Endothelial cell of umbilical vein (primary cell): Measurements from ENCODE around the gene NGEF.
"Not testable (repeated sequence)": the region's sequence is repeated elsewhere in the genome, so short reads cannot be mapped to it uniquely, and the experiment has no call there.

Experiments
- EZH2 ChIP-seq: IDR thresholded peaks from 2 replicates; pipeline ENCODE4 v1.6.1; 2012; ENCODE audit warnings: borderline replicate concordance, low read depth, mild to moderate bottlenecking, moderate library complexity, low read length, inconsistent platforms; ENCODE audit not compliant: severe bottlenecking
- FOS ChIP-seq: IDR thresholded peaks from 2 replicates; pipeline ENCODE4 v1.6.1; 2011; ENCODE audit warnings: mild to moderate bottlenecking, low read length, moderate library complexity, borderline replicate concordance; ENCODE audit not compliant: insufficient read depth
- JUN ChIP-seq: IDR thresholded peaks from 2 replicates; pipeline ENCODE4 v1.6.1; 2011; ENCODE audit warnings: borderline replicate concordance, low read depth; ENCODE audit not compliant: insufficient read length, insufficient read depth
- MAX ChIP-seq: IDR thresholded peaks from 2 replicates; pipeline ENCODE4 v1.6.1; 2011; ENCODE audit not compliant: insufficient read depth, insufficient read length
- MYC ChIP-seq: IDR thresholded peaks from one replicate; pipeline ENCODE4 v1.6.1; 2011; ENCODE audit warnings: mild to moderate bottlenecking, low read depth, low read length
- POLR2A ChIP-seq: IDR thresholded peaks from 2 replicates; pipeline ENCODE4 v1.6.1; 2012; ENCODE audit warnings: low read depth, mild to moderate bottlenecking, control low read depth, low read length
- POLR2AphosphoS5 ChIP-seq: IDR thresholded peaks from 2 replicates; pipeline ENCODE4 v1.6.1; 2012; ENCODE audit warnings: low read depth, mild to moderate bottlenecking, control low read depth, low read length, moderate library complexity; ENCODE audit not compliant: insufficient read depth
- TF ChIP-seq, protein P1 (sequence below), 2 donors: IDR thresholded peaks; 1 replicate in 1 of 2; 2 replicates in 1 of 2; pipeline ENCODE4 v1.5.1; 2011; ENCODE audit warnings: low read length in 2 of 2, mild to moderate bottlenecking in 2 of 2, moderate library complexity in 2 of 2, control low read depth in 1 of 2, inconsistent platforms in 1 of 2, low read depth in 1 of 2; ENCODE audit not compliant: insufficient read depth in 1 of 2; ENCODE audit errors: extremely low read depth in 1 of 2

DNA sequence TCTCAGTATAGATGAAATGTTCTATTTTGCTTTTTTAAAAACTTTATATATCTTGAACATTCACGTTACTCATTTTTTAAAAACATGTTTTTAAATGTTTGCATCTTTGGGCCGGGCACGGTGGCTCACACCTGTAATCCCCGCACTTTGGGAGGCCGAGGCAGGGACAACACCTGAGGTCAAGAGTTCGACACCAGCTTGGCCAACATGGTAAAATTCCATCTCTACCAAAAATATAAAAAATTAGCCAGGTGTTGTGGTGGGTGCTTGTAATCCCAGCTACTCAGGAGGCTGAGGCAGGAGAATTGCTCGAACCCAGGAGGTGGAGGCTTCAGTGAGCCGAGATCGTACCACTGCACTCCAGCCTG, 105.4 kb downstream of the NGEF start:
- TF ChIP-seq, protein P1, sequence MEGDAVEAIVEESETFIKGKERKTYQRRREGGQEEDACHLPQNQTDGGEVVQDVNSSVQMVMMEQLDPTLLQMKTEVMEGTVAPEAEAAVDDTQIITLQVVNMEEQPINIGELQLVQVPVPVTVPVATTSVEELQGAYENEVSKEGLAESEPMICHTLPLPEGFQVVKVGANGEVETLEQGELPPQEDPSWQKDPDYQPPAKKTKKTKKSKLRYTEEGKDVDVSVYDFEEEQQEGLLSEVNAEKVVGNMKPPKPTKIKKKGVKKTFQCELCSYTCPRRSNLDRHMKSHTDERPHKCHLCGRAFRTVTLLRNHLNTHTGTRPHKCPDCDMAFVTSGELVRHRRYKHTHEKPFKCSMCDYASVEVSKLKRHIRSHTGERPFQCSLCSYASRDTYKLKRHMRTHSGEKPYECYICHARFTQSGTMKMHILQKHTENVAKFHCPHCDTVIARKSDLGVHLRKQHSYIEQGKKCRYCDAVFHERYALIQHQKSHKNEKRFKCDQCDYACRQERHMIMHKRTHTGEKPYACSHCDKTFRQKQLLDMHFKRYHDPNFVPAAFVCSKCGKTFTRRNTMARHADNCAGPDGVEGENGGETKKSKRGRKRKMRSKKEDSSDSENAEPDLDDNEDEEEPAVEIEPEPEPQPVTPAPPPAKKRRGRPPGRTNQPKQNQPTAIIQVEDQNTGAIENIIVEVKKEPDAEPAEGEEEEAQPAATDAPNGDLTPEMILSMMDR (IDR thresholded peaks at IDR 0.05; ENCODE audit: extremely low read depth in 1 of 2, insufficient read depth in 1 of 2, low read depth in 1 of 2, low read length in 2 of 2): not testable (repeated sequence)
- TF ChIP-seq POLR2A, POLR2AphosphoS5, EZH2, MYC, FOS, JUN, MAX: not testable (repeated sequence)
